IPS-15b (cell line): ENCODE data around the gene TMEM263.

Source experiments
- H3K27me3 ChIP-seq: one replicate; pipeline ENCODE4 v1.6.1; 2013; ENCODE audit warnings: low read length; ENCODE audit not compliant: control insufficient read depth, insufficient read depth
- H3K36me3 ChIP-seq: one replicate; pipeline ENCODE4 v1.6.1; 2013; ENCODE audit warnings: low read length; ENCODE audit not compliant: control insufficient read depth, insufficient read depth
- H3K4me1 ChIP-seq: one replicate; pipeline ENCODE4 v1.6.1; 2013; ENCODE audit warnings: mild to moderate bottlenecking, low read length; ENCODE audit not compliant: control insufficient read depth, insufficient read depth
- H3K4me3 ChIP-seq: one replicate; pipeline ENCODE4 v1.5.1; 2013; ENCODE audit warnings: low read depth, low read length
- H3K9ac ChIP-seq: one replicate; pipeline ENCODE4 v1.6.1; 2013; ENCODE audit warnings: low read depth, mild to moderate bottlenecking, low read length
- H3K9me3 ChIP-seq: one replicate; pipeline ENCODE4 v1.6.1; 2013; ENCODE audit warnings: mild to moderate bottlenecking, low read length; ENCODE audit not compliant: control insufficient read depth, insufficient read depth

Gene TMEM263

GRCh38 chr12:106955377-106956047 is at the start of gene TMEM263:
TSS of gene TMEM263 (plus strand) at chr12:106955907. CDS start at chr12:106967117, 11,210 bp downstream.
- Histone ChIP-seq H3K9me3 (no peaks in the 10 kb centered on the region), H3K9ac (peak within 1 kb of the TSS; percentile 88), H3K4me1 (no peaks in the 10 kb centered on the region)

GRCh38 chr12:106906715-106907114 is 49.0 kb upstream of the TMEM263 start:
- no peak overlapping the region for H3K4me3 ChIP-seq
- H3K9me3 ChIP-seq = no peaks in the 10 kb centered on the region
- peaks cover 26% of the 10 kb centered on the region for H3K27me3 ChIP-seq
- no peaks in the 10 kb centered on the region for H3K4me1 ChIP-seq
- no peaks in the 10 kb centered on the region for H3K36me3 ChIP-seq
- H3K9ac ChIP-seq = no peak overlapping the region

More at GRCh38 chr12:106955377-106956047, at the start of gene TMEM263:
- Histone ChIP-seq H3K4me3 (peak within 1 kb of the TSS; percentile 97), H3K36me3 (no peaks in the 10 kb centered on the region), H3K27me3 (peaks cover 18% of the 10 kb centered on the region)

- peaks cover 19% of the 10 kb centered on the region for H3K27me3 ChIP-seq
- H3K36me3 ChIP-seq = no peaks in the 10 kb centered on the region
- H3K4me1 ChIP-seq = no peaks in the 10 kb centered on the region
- no peaks in the 10 kb centered on the region for H3K9me3 ChIP-seq
- H3K9ac ChIP-seq = no peak overlapping the region
- no peak overlapping the region for H3K4me3 ChIP-seq
These were observed 48.3 kb upstream of the TMEM263 start for GRCh38 chr12:106907411-106907810.

GRCh38 chr12:106907846-106908245 is 47.9 kb upstream of the TMEM263 start:
- Histone ChIP-seq H3K9ac (no peak overlapping the region), H3K27me3 (peaks cover 15% of the 10 kb centered on the region), H3K9me3 (no peaks in the 10 kb centered on the region), H3K36me3 (no peaks in the 10 kb centered on the region), H3K4me1 (no peaks in the 10 kb centered on the region), H3K4me3 (no peak overlapping the region)

- Histone ChIP-seq H3K4me3 (no peak overlapping the region), H3K9ac (no peak overlapping the region), H3K9me3 (no peaks in the 10 kb centered on the region), H3K27me3 (peaks cover 9% of the 10 kb centered on the region), H3K4me1 (no peaks in the 10 kb centered on the region), H3K36me3 (no peaks in the 10 kb centered on the region)
These were observed 47.1 kb upstream of the TMEM263 start for GRCh38 chr12:106908561-106908960.

- no peaks in the 10 kb centered on the region for H3K9me3 ChIP-seq
- H3K9ac ChIP-seq = no peak overlapping the region
- no peaks in the 10 kb centered on the region for H3K27me3 ChIP-seq
- no peak overlapping the region for H3K4me3 ChIP-seq
- H3K4me1 ChIP-seq = no peaks in the 10 kb centered on the region
- no peaks in the 10 kb centered on the region for H3K36me3 ChIP-seq
These were observed 45.5 kb upstream of the TMEM263 start for GRCh38 chr12:106910202-106910601.

- Histone ChIP-seq H3K27me3 (no peaks in the 10 kb centered on the region), H3K4me3 (no peak overlapping the region), H3K36me3 (no peaks in the 10 kb centered on the region), H3K4me1 (no peaks in the 10 kb centered on the region), H3K9me3 (no peaks in the 10 kb centered on the region), H3K9ac (no peak overlapping the region)
These were observed 44.1 kb upstream of the TMEM263 start for GRCh38 chr12:106911581-106911980.

- no peaks in the 10 kb centered on the region for H3K36me3 ChIP-seq
- H3K27me3 ChIP-seq = no peaks in the 10 kb centered on the region
- peaks cover 7% of the 10 kb centered on the region for H3K4me1 ChIP-seq
- H3K9ac ChIP-seq = no peak overlapping the region
- no peaks in the 10 kb centered on the region for H3K9me3 ChIP-seq
- H3K4me3 ChIP-seq = no peak overlapping the region
These were observed 42.3 kb upstream of the TMEM263 start for GRCh38 chr12:106913456-106913855.

GRCh38 chr12:106914796-106915634 is 40.7 kb upstream of the TMEM263 start:
- H3K9me3 ChIP-seq = no peaks in the 10 kb centered on the region
- H3K36me3 ChIP-seq = no peaks in the 10 kb centered on the region
- H3K4me1 ChIP-seq = peaks cover 17% of the 10 kb centered on the region
- no peaks in the 10 kb centered on the region for H3K27me3 ChIP-seq
- no peak overlapping the region for H3K4me3 ChIP-seq
- H3K9ac ChIP-seq = no peak overlapping the region

- Histone ChIP-seq H3K9ac (no peak overlapping the region), H3K27me3 (no peaks in the 10 kb centered on the region), H3K9me3 (no peaks in the 10 kb centered on the region), H3K4me3 (no peak overlapping the region), H3K4me1 (peaks cover 17% of the 10 kb centered on the region), H3K36me3 (no peaks in the 10 kb centered on the region)
These were observed 40.1 kb upstream of the TMEM263 start for GRCh38 chr12:106915635-106916026.

- Histone ChIP-seq H3K36me3 (no peaks in the 10 kb centered on the region), H3K9me3 (no peaks in the 10 kb centered on the region), H3K9ac (no peak overlapping the region), H3K27me3 (no peaks in the 10 kb centered on the region), H3K4me3 (no peak overlapping the region), H3K4me1 (peaks cover 17% of the 10 kb centered on the region)
These were observed 38.2 kb upstream of the TMEM263 start for GRCh38 chr12:106917503-106917902.

GRCh38 chr12:106918746-106919145 is 37.0 kb upstream of the TMEM263 start:
- Histone ChIP-seq H3K27me3 (no peaks in the 10 kb centered on the region), H3K4me1 (peaks cover 17% of the 10 kb centered on the region), H3K4me3 (no peak overlapping the region), H3K9me3 (no peaks in the 10 kb centered on the region), H3K9ac (no peak overlapping the region), H3K36me3 (no peaks in the 10 kb centered on the region)
